Natural killer cell treated with Interleukin-12 subunit alpha and Interleukin-12 subunit beta and Interleukin-15 and Interleukin-18, amount 100 ng/mL, for 72 hours (primary cell): ENCODE measurements around the gene TEC. TPM values are rescaled to one million over a fixed set of nuclear protein-coding genes. Genes with fewer than 3 reads are reported as not detected.

Experiments used
- ATAC-seq, 2 donors: fragments of 150-1000 bp; cut with Tn5 transposase in 1 of 2; sonication (Bioruptor Pico), chemical (Tn5 transposase) in 1 of 2; 2 replicates each; pipeline ENCODE4 v1.10.0; 2021
- DNase-seq: peaks from one replicate; pipeline ENCODE4 v3.0.0; 2022; ENCODE audit warnings: low spot score
- H3K27ac Mint-ChIP-seq, 2 donors: 1 replicate in 1 of 2; 2 replicates in 1 of 2; pipeline ENCODE4 v1.8.0; 2022; ENCODE audit warnings: mixed read lengths in 2 of 2, mild to moderate bottlenecking in 1 of 2, moderate library complexity in 1 of 2
- H3K27me3 Mint-ChIP-seq, 2 donors: 1 replicate in 1 of 2; 2 replicates in 1 of 2; pipeline ENCODE4 v1.8.0; 2022; ENCODE audit warnings: mixed read lengths in 2 of 2
- H3K36me3 Mint-ChIP-seq: one replicate; pipeline ENCODE4 v1.8.0; 2022; ENCODE audit warnings: mixed read lengths
- H3K4me1 Mint-ChIP-seq, 2 donors: 1 replicate in 1 of 2; 2 replicates in 1 of 2; pipeline ENCODE4 v1.8.0; 2022; ENCODE audit warnings: low read depth in 2 of 2, mixed read lengths in 2 of 2, mild to moderate bottlenecking in 1 of 2
- H3K4me3 Mint-ChIP-seq: one replicate; pipeline ENCODE4 v1.8.0; 2022; ENCODE audit warnings: mixed read lengths
- H3K9me3 Mint-ChIP-seq: 2 replicates; pipeline ENCODE4 v1.8.0; 2022; ENCODE audit warnings: mixed read lengths
- total RNA-seq, 2 donors: library from RNA; stranded (reverse); gene quantifications; one replicate each; pipeline ENCODE4 v1.2.3, GENCODE V29; 2022

The TEC gene
- total RNA-seq, 2 donors from 2014 or later: 2.0 to 3.1 TPM

DNA sequence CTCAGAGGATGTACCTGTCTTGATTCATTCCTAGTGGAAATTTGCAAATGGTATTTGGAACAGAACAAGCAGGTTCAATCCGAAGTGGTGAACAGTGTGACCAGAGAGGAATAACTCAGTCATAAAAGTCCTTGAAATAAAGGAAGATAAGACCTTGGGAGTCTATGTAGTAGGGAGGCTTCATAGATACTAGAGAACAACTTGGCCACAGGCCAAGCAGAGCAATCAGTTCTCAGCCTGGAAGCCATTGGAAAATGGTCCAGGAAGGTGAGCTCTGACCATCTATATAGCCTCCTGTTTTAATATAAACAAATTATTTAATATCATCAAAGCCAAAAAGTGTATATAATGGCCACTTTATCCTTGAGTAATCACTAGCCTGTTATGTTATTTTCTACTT is 146.9 kb downstream of the TEC start:
- peaks cover 3% of the 10 kb centered on the region for H3K36me3 Mint-ChIP-seq
- H3K4me1 Mint-ChIP-seq: peaks cover 57 to 63% of the 10 kb centered on the region in 2 donors
- no peak for ATAC-seq
- no peak overlapping the region for H3K27ac Mint-ChIP-seq
- no peak for DNase-seq
- H3K9me3 Mint-ChIP-seq: peaks cover 3% of the 10 kb centered on the region
- H3K27me3 Mint-ChIP-seq: no peaks in the 10 kb centered on the region
- no peak overlapping the region for H3K4me3 Mint-ChIP-seq

DNA sequence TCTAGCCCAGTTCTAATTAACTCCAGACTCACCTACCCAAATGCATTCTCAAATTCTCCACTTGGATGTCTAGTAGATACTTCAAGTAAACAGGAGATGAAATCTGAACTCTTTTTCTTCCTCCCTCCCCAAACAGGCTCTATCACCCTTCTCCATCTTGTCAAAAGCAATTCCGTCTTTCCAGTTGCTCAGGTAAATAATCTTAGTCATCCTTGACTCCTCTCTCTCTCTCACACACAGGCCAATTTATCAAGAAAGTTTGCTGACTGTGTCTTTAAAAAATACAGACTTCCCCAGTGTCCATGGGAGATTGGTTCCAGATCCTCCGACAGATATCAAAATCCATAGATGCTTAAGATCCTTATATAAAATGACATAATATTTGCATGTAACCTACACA is 148.5 kb downstream of the TEC start:
- H3K4me1 Mint-ChIP-seq: peaks cover 57 to 62% of the 10 kb centered on the region in 2 donors
- no peak overlapping the region for H3K27ac Mint-ChIP-seq
- DNase-seq: no peak
- H3K4me3 Mint-ChIP-seq: no peak overlapping the region
- ATAC-seq: no peak
- H3K36me3 Mint-ChIP-seq: peaks cover 4% of the 10 kb centered on the region
- H3K27me3 Mint-ChIP-seq: no peaks in the 10 kb centered on the region
- peaks cover 3% of the 10 kb centered on the region for H3K9me3 Mint-ChIP-seq

DNA sequence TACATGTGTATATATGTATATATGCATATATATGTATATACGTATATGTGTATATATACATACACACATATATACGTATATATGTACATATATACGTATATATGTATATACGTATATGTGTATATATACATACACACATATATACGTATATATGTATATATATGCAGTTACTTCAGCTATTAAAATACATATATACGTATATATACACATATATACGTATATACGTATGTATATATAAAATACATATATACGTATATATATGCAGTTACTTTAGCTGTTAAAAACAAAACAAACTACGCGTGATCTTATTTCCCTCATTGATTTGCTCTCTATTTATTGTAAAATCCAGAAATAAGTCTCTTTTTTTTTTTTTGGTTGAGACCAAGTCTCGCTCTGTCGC is 149.5 kb downstream of the TEC start:
- Mint-ChIP-seq H3K36me3 (peaks cover 4% of the 10 kb centered on the region), H3K4me1 (peaks cover 56 to 59% of the 10 kb centered on the region in 2 donors), H3K4me3 (no peak overlapping the region), H3K9me3 (peaks cover 3% of the 10 kb centered on the region), H3K27ac (no peak overlapping the region), H3K27me3 (no peaks in the 10 kb centered on the region)
- DNase-seq (no peak), ATAC-seq (no peak)

GRCh38 chr4:48119646-48120045 is 150.0 kb downstream of the TEC start:
- no peak for ATAC-seq
- DNase-seq: no peak
- Mint-ChIP-seq H3K27me3 (no peaks in the 10 kb centered on the region), H3K27ac (peak overlapping the region; percentile 39 to 85), H3K4me1 (peaks cover 54 to 57% of the 10 kb centered on the region in 2 donors), H3K36me3 (peaks cover 4% of the 10 kb centered on the region), H3K9me3 (peaks cover 3% of the 10 kb centered on the region), H3K4me3 (no peak overlapping the region)

- H3K27ac Mint-ChIP-seq: peak overlapping the region; percentile 83 to 85
- DNase-seq: no peak
- H3K4me1 Mint-ChIP-seq: peaks cover 43 to 56% of the 10 kb centered on the region in 2 donors
- no peaks in the 10 kb centered on the region for H3K27me3 Mint-ChIP-seq
- ATAC-seq: no peak
- H3K9me3 Mint-ChIP-seq: peaks cover 3% of the 10 kb centered on the region
- H3K36me3 Mint-ChIP-seq: peaks cover 10% of the 10 kb centered on the region
- peak overlapping the region; percentile 69 for H3K4me3 Mint-ChIP-seq
Measured at GRCh38 chr4:48118081-48118480, 151.6 kb downstream of the TEC start.

- H3K27ac Mint-ChIP-seq: peak overlapping the region; percentile 83 to 85
- peak overlapping the region; percentile 9 for H3K4me3 Mint-ChIP-seq
Measured at GRCh38 chr4:48116582-48116981, 153.1 kb downstream of the TEC start.

GRCh38 chr4:48114412-48114811 is 155.2 kb downstream of the TEC start:
- peaks cover 62 to 69% of the 10 kb centered on the region in 2 donors for H3K4me1 Mint-ChIP-seq
- H3K9me3 Mint-ChIP-seq: peaks cover 3% of the 10 kb centered on the region
- H3K4me3 Mint-ChIP-seq: peak overlapping the region; percentile 99

More at GRCh38 chr4:48116582-48116981, 153.1 kb downstream of the TEC start:
- Mint-ChIP-seq H3K36me3 (peaks cover 10% of the 10 kb centered on the region), H3K9me3 (peaks cover 3% of the 10 kb centered on the region), H3K27me3 (no peaks in the 10 kb centered on the region), H3K4me1 (peaks cover 55 to 59% of the 10 kb centered on the region in 2 donors)
- ATAC-seq (peak; percentile 58 to 60), DNase-seq (no peak)

GRCh38 chr4:48112017-48112667 is 157.5 kb downstream of the TEC start:
- Mint-ChIP-seq H3K9me3 (no peaks in the 10 kb centered on the region), H3K36me3 (peaks cover 6% of the 10 kb centered on the region), H3K27me3 (no peaks in the 10 kb centered on the region), H3K27ac (peak overlapping the region; percentile 97 to 98), H3K4me3 (peak overlapping the region; percentile 99), H3K4me1 (peaks cover 48 to 51% of the 10 kb centered on the region in 2 donors)
- DNase-seq (peak; percentile 80), ATAC-seq (peak; percentile 78 to 80)

More at GRCh38 chr4:48114412-48114811, 155.2 kb downstream of the TEC start:
- no peaks in the 10 kb centered on the region for H3K27me3 Mint-ChIP-seq
- peak; percentile 76 for DNase-seq
- peak overlapping the region; percentile 97 to 98 for H3K27ac Mint-ChIP-seq
- H3K36me3 Mint-ChIP-seq: peaks cover 10% of the 10 kb centered on the region
- peak; percentile 60 to 71 for ATAC-seq

DNA sequence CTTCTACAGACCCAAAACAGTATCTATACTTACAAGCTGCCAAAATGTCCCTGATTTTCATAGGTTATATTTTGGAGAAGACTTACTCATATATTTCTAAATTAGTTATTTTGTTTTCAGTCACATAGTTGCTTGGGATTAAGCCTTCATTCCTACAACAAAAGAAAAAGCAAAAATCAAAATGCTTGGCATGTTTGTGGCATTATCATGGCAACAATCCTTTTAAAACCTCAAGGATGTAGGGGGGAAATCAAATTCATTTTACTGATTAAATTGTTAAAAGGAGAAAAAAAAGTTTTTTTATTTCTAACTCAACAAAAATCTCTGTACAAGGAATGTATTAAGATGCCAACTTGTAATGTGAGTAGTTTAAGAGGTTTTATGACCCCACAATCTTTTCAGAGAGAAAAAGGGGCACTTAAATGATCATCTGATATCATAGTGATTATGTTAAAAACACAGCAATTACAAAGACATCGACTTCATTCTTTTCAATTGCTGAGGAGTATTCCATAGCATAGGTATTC is 159.1 kb downstream of the TEC start:
- H3K27ac Mint-ChIP-seq: peak overlapping the region; percentile 97 to 98
- no peaks in the 10 kb centered on the region for H3K9me3 Mint-ChIP-seq
- H3K4me1 Mint-ChIP-seq: peaks cover 44 to 48% of the 10 kb centered on the region in 2 donors
- ATAC-seq (no peak), DNase-seq (no peak)
- H3K27me3 Mint-ChIP-seq: no peaks in the 10 kb centered on the region
- peak overlapping the region; percentile 99 for H3K4me3 Mint-ChIP-seq
- peaks cover 10% of the 10 kb centered on the region for H3K36me3 Mint-ChIP-seq

- peaks cover 10% of the 10 kb centered on the region for H3K36me3 Mint-ChIP-seq
- peak overlapping the region; percentile 14 for H3K4me3 Mint-ChIP-seq
- no peak for DNase-seq
- no peaks in the 10 kb centered on the region for H3K27me3 Mint-ChIP-seq
- peak in 1 of 2 donors; percentile 57 for ATAC-seq
- H3K4me1 Mint-ChIP-seq: peaks cover 44 to 48% of the 10 kb centered on the region in 2 donors
- no peaks in the 10 kb centered on the region for H3K9me3 Mint-ChIP-seq
- H3K27ac Mint-ChIP-seq: peak overlapping the region; percentile 40 to 97
Measured at GRCh38 chr4:48109413-48110263, 160.0 kb downstream of the TEC start.

GRCh38 chr4:48108309-48109073 is 161.1 kb downstream of the TEC start:
- Mint-ChIP-seq H3K36me3 (peaks cover 8% of the 10 kb centered on the region), H3K4me3 (no peak overlapping the region), H3K27ac (peak overlapping the region in 1 of 2 donors; percentile 97), H3K27me3 (no peaks in the 10 kb centered on the region), H3K4me1 (peaks cover 42 to 45% of the 10 kb centered on the region in 2 donors), H3K9me3 (no peaks in the 10 kb centered on the region)
- DNase-seq (no peak), ATAC-seq (no peak)

- no peaks in the 10 kb centered on the region for H3K9me3 Mint-ChIP-seq
- peak overlapping the region; percentile 66 for H3K4me3 Mint-ChIP-seq
- ATAC-seq: peak in 1 of 2 donors; percentile 52
- H3K27ac Mint-ChIP-seq: peak overlapping the region; percentile 76 to 94
- peaks cover 14% of the 10 kb centered on the region for H3K36me3 Mint-ChIP-seq
- H3K4me1 Mint-ChIP-seq: peaks cover 38 to 56% of the 10 kb centered on the region in 2 donors
- H3K27me3 Mint-ChIP-seq: no peaks in the 10 kb centered on the region
- no peak for DNase-seq
Measured at GRCh38 chr4:48105230-48105629, 164.4 kb downstream of the TEC start.

GRCh38 chr4:48103483-48104139 is 166.0 kb downstream of the TEC start:
- Mint-ChIP-seq H3K9me3 (no peaks in the 10 kb centered on the region), H3K36me3 (peaks cover 14% of the 10 kb centered on the region), H3K4me3 (peak overlapping the region; percentile 84), H3K4me1 (peaks cover 34 to 48% of the 10 kb centered on the region in 2 donors), H3K27ac (peak overlapping the region; percentile 82 to 86), H3K27me3 (no peaks in the 10 kb centered on the region)
- ATAC-seq: peak in 1 of 2 donors; percentile 69
- no peak for DNase-seq
